G401.6 (cell line): ENCODE measurements around the gene PEX11A.

Experiments
- FAIRE-seq: peaks from 2 replicates; lab custom pipeline; 2012; peaks lifted over from hg19 to GRCh38; lab: Jason Lieb, UNC

PEX11A gene

GRCh38 chr15:89675606-89676005 is 14.9 kb downstream of the PEX11A start:
- FAIRE-seq: no peak

GRCh38 chr15:89674526-89674925 is 16.0 kb downstream of the PEX11A start:
- no peak for FAIRE-seq

- no peak for FAIRE-seq
Measured at GRCh38 chr15:89673165-89673512, 17.4 kb downstream of the PEX11A start.

- no peak for FAIRE-seq
Measured at GRCh38 chr15:89672221-89673164, 18.1 kb downstream of the PEX11A start.

- FAIRE-seq: no peak
Measured at GRCh38 chr15:89671687-89672086, 18.9 kb downstream of the PEX11A start.

- FAIRE-seq: no peak
Measured at GRCh38 chr15:89670971-89671560, 19.5 kb downstream of the PEX11A start.

- FAIRE-seq: no peak
Measured at GRCh38 chr15:89669941-89670340, 20.6 kb downstream of the PEX11A start.

- FAIRE-seq: no peak
Measured at GRCh38 chr15:89669309-89669865, 21.2 kb downstream of the PEX11A start.

- FAIRE-seq: no peak
Measured at GRCh38 chr15:89668171-89668570, 22.4 kb downstream of the PEX11A start.

- no peak for FAIRE-seq
Measured at GRCh38 chr15:89667706-89667960, 22.9 kb downstream of the PEX11A start.

- FAIRE-seq: no peak
Measured at GRCh38 chr15:89666858-89667705, 23.5 kb downstream of the PEX11A start.

GRCh38 chr15:89666184-89666857 is 24.2 kb downstream of the PEX11A start:
- FAIRE-seq: no peak

GRCh38 chr15:89665449-89666181 is 24.9 kb downstream of the PEX11A start:
- FAIRE-seq: no peak

- no peak for FAIRE-seq
Measured at GRCh38 chr15:89664441-89665350, 25.9 kb downstream of the PEX11A start.

GRCh38 chr15:89662893-89663626 is 27.5 kb downstream of the PEX11A start:
- FAIRE-seq: no peak

GRCh38 chr15:89660556-89660955 is 30.0 kb downstream of the PEX11A start:
- no peak for FAIRE-seq

GRCh38 chr15:89659295-89659694 is 31.3 kb downstream of the PEX11A start:
- FAIRE-seq: no peak

GRCh38 chr15:89657686-89658200 is 32.8 kb downstream of the PEX11A start:
- no peak for FAIRE-seq

- no peak for FAIRE-seq
Measured at GRCh38 chr15:89656116-89656815, 34.3 kb downstream of the PEX11A start.
